ENCODE results near the gene FGF9.

FGF9 gene

GRCh38 chr13:21745307-21745706 is 74.4 kb downstream of the FGF9 start:
- no peak for ATAC-seq
- no peak for TF ChIP-seq ZC3H10 (CRISPR knock-in tag; IDR thresholded peaks at IDR 0.05)

GRCh38 chr13:21747456-21747855 is 76.6 kb downstream of the FGF9 start:
- no peak for ATAC-seq
- TF ChIP-seq TSHZ2 (CRISPR knock-in tag; IDR thresholded peaks at IDR 0.05) (no peak), ZC3H10 (CRISPR knock-in tag; IDR thresholded peaks at IDR 0.05) (no peak), ZNF8 (CRISPR knock-in tag; IDR thresholded peaks at IDR 0.05) (no peak), TOX (CRISPR knock-in tag; IDR thresholded peaks at IDR 0.05; ENCODE audit: borderline replicate concordance) (no peak), CSRNP3 (CRISPR knock-in tag; IDR thresholded peaks at IDR 0.05) (no peak), ZNF565 (CRISPR knock-in tag; conservative IDR thresholded peaks at IDR 0.05; ENCODE audit: low read depth) (no peak), GLIS3 (CRISPR knock-in tag; IDR thresholded peaks at IDR 0.05) (no peak), ARNTL (CRISPR knock-in tag; IDR thresholded peaks at IDR 0.05; ENCODE audit: borderline replicate concordance, low read depth) (no peak), CREB5 (CRISPR knock-in tag; IDR thresholded peaks at IDR 0.05; ENCODE audit: low read depth) (no peak), ZNF70 (CRISPR knock-in tag; IDR thresholded peaks at IDR 0.05) (no peak), RARB (CRISPR knock-in tag; IDR thresholded peaks at IDR 0.05) (no peak), POU6F1 (CRISPR knock-in tag; IDR thresholded peaks at IDR 0.05; ENCODE audit: borderline replicate concordance, low read depth) (no peak), BACH2 (CRISPR knock-in tag; IDR thresholded peaks at IDR 0.05; ENCODE audit: borderline replicate concordance) (no peak), SNAI2 (CRISPR knock-in tag; IDR thresholded peaks at IDR 0.05) (no peak), PPARA (CRISPR knock-in tag; IDR thresholded peaks at IDR 0.05; ENCODE audit: borderline replicate concordance) (no peak), OSR1 (CRISPR knock-in tag; IDR thresholded peaks at IDR 0.05) (no peak)

- ATAC-seq, result no peak
- TF ChIP-seq CSDC2 (CRISPR knock-in tag; IDR thresholded peaks at IDR 0.05) (no peak), ZNF8 (CRISPR knock-in tag; IDR thresholded peaks at IDR 0.05) (no peak), BACH2 (CRISPR knock-in tag; IDR thresholded peaks at IDR 0.05; ENCODE audit: borderline replicate concordance) (no peak), TOX (CRISPR knock-in tag; IDR thresholded peaks at IDR 0.05; ENCODE audit: borderline replicate concordance) (no peak), POU6F1 (CRISPR knock-in tag; IDR thresholded peaks at IDR 0.05; ENCODE audit: borderline replicate concordance, low read depth) (no peak), ZNF565 (CRISPR knock-in tag; conservative IDR thresholded peaks at IDR 0.05; ENCODE audit: low read depth) (no peak), ARNTL (CRISPR knock-in tag; IDR thresholded peaks at IDR 0.05; ENCODE audit: borderline replicate concordance, low read depth) (no peak), ZFP30 (CRISPR knock-in tag; IDR thresholded peaks at IDR 0.05) (no peak), TCF4 (CRISPR knock-in tag; IDR thresholded peaks at IDR 0.05; ENCODE audit: borderline replicate concordance) (no peak), TSHZ2 (CRISPR knock-in tag; IDR thresholded peaks at IDR 0.05) (no peak), SNAI2 (CRISPR knock-in tag; IDR thresholded peaks at IDR 0.05) (no peak), ZFP3 (CRISPR knock-in tag; IDR thresholded peaks at IDR 0.05) (no peak), GLIS3 (CRISPR knock-in tag; IDR thresholded peaks at IDR 0.05) (no peak)
These were observed 77.3 kb downstream of the FGF9 start for GRCh38 chr13:21748166-21748565.
